H1 (cell line): ENCODE results near the gene EXOC1L. TPM values are rescaled to one million over a fixed set of nuclear protein-coding genes. Genes with fewer than 3 reads are reported as not detected.

Experiments
- CTCF ChIA-PET: fragments of 300-600 bp; sonication (Branson Sonifier 250); formaldehyde crosslinking; loops from one replicate; lab custom pipeline; 2021; ENCODE audit not compliant: partially characterized antibody; lab: Charles Lee
- POLR2A ChIA-PET: fragments of 300-600 bp; sonication (Branson Sonifier 250); formaldehyde crosslinking; loops from one replicate; lab custom pipeline; 2021; ENCODE audit warnings: inconsistent platforms; ENCODE audit not compliant: partially characterized antibody; lab: Charles Lee
- DNase-seq, 2 experiments: peaks; one replicate each; pipeline versions ENCODE4 v3.0.0 to v3.0.0-alpha.2; 2010 to 2022; ENCODE audit warnings: low spot score in 2 of 2, low read depth in 1 of 2, mixed read lengths in 1 of 2
- FAIRE-seq: peaks from 2 replicates; lab custom pipeline; 2011; peaks lifted over from hg19 to GRCh38; lab: Jason Lieb, UNC
- H2AFZ ChIP-seq: 2 replicates; pipeline ENCODE4 v1.8.1; 2012; ENCODE audit warnings: low read length, inconsistent platforms
- H2AK5ac ChIP-seq: 2 replicates; pipeline ENCODE4 v1.6.1; 2013; ENCODE audit warnings: low read depth, low read length
- H2BK120ac ChIP-seq: replicated peaks from 2 replicates; pipeline ENCODE3; 2013; ENCODE audit warnings: low read depth, low read length, inconsistent platforms
- H2BK12ac ChIP-seq: 2 replicates; pipeline ENCODE4 v1.6.1; 2013; ENCODE audit warnings: low read depth, low read length
- H2BK15ac ChIP-seq: 2 replicates; pipeline ENCODE4 v1.6.1; 2013; ENCODE audit warnings: low read length
- H2BK20ac ChIP-seq: 2 replicates; pipeline ENCODE4 v1.6.1; 2013; ENCODE audit warnings: low read length
- H2BK5ac ChIP-seq: 2 replicates; pipeline ENCODE4 v1.6.1; 2013; ENCODE audit warnings: low read depth, low read length
- H3K14ac ChIP-seq: 2 replicates; pipeline ENCODE4 v1.6.1; 2013; ENCODE audit warnings: inconsistent platforms; ENCODE audit not compliant: insufficient read length
- H3K18ac ChIP-seq: 2 replicates; pipeline ENCODE4 v1.6.1; 2013; ENCODE audit warnings: low read length; ENCODE audit errors: extremely low read depth
- H3K23ac ChIP-seq: 2 replicates; pipeline ENCODE4 v1.6.1; 2013; ENCODE audit warnings: inconsistent platforms; ENCODE audit not compliant: insufficient read length
- H3K23me2 ChIP-seq: 2 replicates; pipeline ENCODE4 v1.6.1; 2013; ENCODE audit warnings: low read depth, low read length
- H3K27ac ChIP-seq: 2 replicates; pipeline ENCODE4 v1.6.1; 2011; ENCODE audit warnings: low read depth, low read length, inconsistent platforms
- H3K27me3 ChIP-seq, 4 experiments: replicated peaks in 1 of 4; 1 replicate in 1 of 4; 2 replicates in 3 of 4; pipeline versions ENCODE4 v1.6.1 to v1.8.1; 2011 to 2013; ENCODE audit warnings: low read length in 3 of 4, mild to moderate bottlenecking in 3 of 4, inconsistent platforms in 2 of 4, mixed read lengths in 2 of 4, moderate library complexity in 1 of 4; ENCODE audit not compliant: control insufficient read depth in 3 of 4, insufficient read depth in 3 of 4; ENCODE audit errors: extremely low read depth in 1 of 4
- H3K36me3 ChIP-seq, 4 experiments: 2 replicates each; pipeline versions ENCODE4 v1.6.1 to v1.8.1; 2011 to 2013; ENCODE audit warnings: mild to moderate bottlenecking in 4 of 4, low read length in 3 of 4, moderate library complexity in 2 of 4, control low read depth in 1 of 4, inconsistent platforms in 1 of 4; ENCODE audit not compliant: insufficient read depth in 4 of 4, control insufficient read depth in 2 of 4
- H3K4ac ChIP-seq: replicated peaks from 2 replicates; pipeline ENCODE3; 2013; ENCODE audit warnings: low read length, low read depth, mixed read lengths, inconsistent platforms; ENCODE audit not compliant: insufficient read length
- H3K4me1 ChIP-seq, 4 experiments: replicated peaks in 1 of 4; 1 replicate in 1 of 4; 2 replicates in 3 of 4; pipeline versions ENCODE4 v1.6.1 to v1.8.1; 2011 to 2013; ENCODE audit warnings: low read length in 3 of 4, inconsistent platforms in 2 of 4, mixed read lengths in 1 of 4; ENCODE audit not compliant: insufficient read depth in 4 of 4, control insufficient read depth in 3 of 4
- H3K4me2 ChIP-seq, 2 experiments: 2 replicates each; pipeline versions ENCODE4 v1.6.1 to v1.8.1; 2011 to 2013; ENCODE audit warnings: low read depth in 2 of 2, low read length in 2 of 2, control low read depth in 1 of 2, inconsistent platforms in 1 of 2, mild to moderate bottlenecking in 1 of 2; ENCODE audit not compliant: insufficient read depth in 1 of 2
- H3K4me3 ChIP-seq, 4 experiments: fragments of 200-600, 300-600 bp in 1 of 4; sonication (generic), shearing (Covaris generic), sonication (Bioruptor Twin) in 1 of 4; 2 replicates each; pipeline versions ENCODE4 v1.5.1 to v1.8.1; 2011 to 2016; ENCODE audit warnings: low read length in 4 of 4, low read depth in 3 of 4, control low read depth in 2 of 4, inconsistent platforms in 2 of 4, mild to moderate bottlenecking in 2 of 4, mixed read lengths in 1 of 4, moderate library complexity in 1 of 4; ENCODE audit not compliant: insufficient read depth in 2 of 4; ENCODE audit errors: extremely low read depth in 1 of 4
- H3K56ac ChIP-seq: replicated peaks from 2 replicates; pipeline ENCODE3; 2013; ENCODE audit warnings: low read depth, mild to moderate bottlenecking, mixed read lengths, low read length, inconsistent platforms; ENCODE audit not compliant: insufficient read length
- H3K79me1 ChIP-seq: 2 replicates; pipeline ENCODE4 v1.6.1; 2013; ENCODE audit warnings: low read depth, low read length, control low read depth
- H3K79me2 ChIP-seq, 2 experiments: 2 replicates each; pipeline versions ENCODE4 v1.6.1 to v1.8.1; 2012 to 2013; ENCODE audit warnings: low read length in 2 of 2, mild to moderate bottlenecking in 2 of 2, inconsistent platforms in 1 of 2; ENCODE audit not compliant: insufficient read depth in 2 of 2, control insufficient read depth in 1 of 2
- H3K9ac ChIP-seq, 4 experiments: replicated peaks in 1 of 4; 1 replicate in 1 of 4; 2 replicates in 3 of 4; pipeline versions ENCODE4 v1.6.1 to v1.8.1; 2011 to 2013; ENCODE audit warnings: low read depth in 3 of 4, low read length in 3 of 4, control low read depth in 2 of 4, mild to moderate bottlenecking in 2 of 4, moderate library complexity in 2 of 4, inconsistent platforms in 1 of 4; ENCODE audit errors: extremely low read depth in 1 of 4
- H3K9me3 ChIP-seq, 2 experiments: 2 replicates each; pipeline versions ENCODE4 v1.6.1 to v1.8.1; 2012 to 2013; ENCODE audit warnings: mild to moderate bottlenecking in 2 of 2, moderate library complexity in 2 of 2, control low read depth in 1 of 2, inconsistent platforms in 1 of 2, low read depth in 1 of 2, low read length in 1 of 2, mixed read lengths in 1 of 2; ENCODE audit not compliant: insufficient read depth in 2 of 2
- H4K20me1 ChIP-seq, 2 experiments: replicated peaks in 1 of 2; 2 replicates each; pipeline versions ENCODE3 to v1.8.1; 2011 to 2013; ENCODE audit warnings: inconsistent platforms in 2 of 2, low read length in 2 of 2, mild to moderate bottlenecking in 1 of 2; ENCODE audit not compliant: insufficient read depth in 2 of 2, control insufficient read depth in 1 of 2
- H4K5ac ChIP-seq: 2 replicates; pipeline ENCODE4 v1.6.1; 2013; ENCODE audit warnings: low read length, low read depth, mixed read lengths, inconsistent platforms; ENCODE audit not compliant: insufficient read length
- H4K8ac ChIP-seq: 2 replicates; pipeline ENCODE4 v1.8.0; 2013; ENCODE audit warnings: mild to moderate bottlenecking, moderate library complexity, low read length, inconsistent platforms; ENCODE audit not compliant: insufficient read depth; ENCODE audit errors: extremely low read depth
- H4K91ac ChIP-seq: replicated peaks from 2 replicates; pipeline ENCODE3; 2013; ENCODE audit warnings: low read length, mixed read lengths, inconsistent platforms; ENCODE audit not compliant: insufficient read length
- CBX5 ChIP-seq: fragments of 300-800, 300-1000 bp; sonication (generic); IDR thresholded peaks from 2 replicates; pipeline ENCODE4 v1.7.1; 2016; ENCODE audit warnings: antibody characterized with exemption, low read length, low read depth
- CHD2 ChIP-seq: IDR thresholded peaks from 2 replicates; pipeline ENCODE4 v1.6.1; 2012; ENCODE audit warnings: low read length, improper control_type of control experiment
- EZH2 ChIP-seq: fragments of 200-600 bp; sonication (generic); IDR thresholded peaks from 2 replicates; pipeline ENCODE4 v1.7.1; 2012; ENCODE audit warnings: low read depth, mild to moderate bottlenecking, moderate library complexity, low read length, inconsistent platforms; ENCODE audit not compliant: severe bottlenecking
- POU5F1 ChIP-seq: IDR thresholded peaks from 2 replicates; pipeline ENCODE4 v1.6.1; 2011; ENCODE audit warnings: low read depth, mild to moderate bottlenecking, low read length, moderate library complexity
- RBBP5 ChIP-seq: IDR thresholded peaks from 2 replicates; pipeline ENCODE4 v1.7.1; 2012; ENCODE audit warnings: low read depth, mild to moderate bottlenecking, inconsistent platforms, low read length, moderate library complexity, borderline replicate concordance
- SP4 ChIP-seq: IDR thresholded peaks from 2 replicates; pipeline ENCODE4 v1.6.1; 2012; ENCODE audit warnings: low read length, inconsistent platforms
- YY1 ChIP-seq: IDR thresholded peaks from 2 replicates; pipeline ENCODE4 v1.6.1; 2011; ENCODE audit warnings: low read depth, mild to moderate bottlenecking, low read length
- polyA plus RNA-seq, 7 experiments: library from polyadenylated mRNA; depleted of rRNA in 3 of 7; stranded (reverse) in 5 of 7; unstranded in 2 of 7; fragments of >200 nt in 5 of 7; fragments of 200-250 nt in 2 of 7; gene quantifications; 1 replicate in 5 of 7; 2 replicates in 1 of 7; 4 replicates in 1 of 7; pipeline versions ENCODE4 v1.2.1 to v1.2.3, GENCODE V29; 2011 to 2013; ENCODE audit warnings: missing spikeins in 2 of 7, mixed read lengths in 2 of 7
- total RNA-seq: library from RNA; stranded (reverse); fragmentation: NEBNext Ultra II Directional; extraction: Animal tissue kit (Norgen Biotek cat#: 25700); gene quantifications from 2 replicates; pipeline ENCODE4 v1.2.1, GENCODE V29; 2021
- TF ChIP-seq, protein P1 (sequence below): IDR thresholded peaks from 2 replicates; pipeline ENCODE4 v1.6.1; 2012; ENCODE audit warnings: inconsistent platforms

The EXOC1L gene
- total and polyA plus RNA-seq, 2 of the 8 experiments (the other 6 are each of a cell fraction or from before 2014, with no cell fraction given), result 0.08 TPM; not detected in 1

GRCh38 chr4:55826986-55827385 lies 7.4 kb downstream of the EXOC1L start:
- Histone ChIP-seq H3K79me1 (no peaks in the 10 kb centered on the region), H2AK5ac (no peak overlapping the region), H4K20me1 (no peaks in the 10 kb centered on the region), H2AFZ (no peak overlapping the region), H3K27ac (no peak overlapping the region), H3K79me2 (no peaks in the 10 kb centered on the region), H4K8ac (no peak overlapping the region), H2BK15ac (no peak overlapping the region), H3K27me3 (no peaks in the 10 kb centered on the region), H3K4ac (no peak overlapping the region), H3K18ac (no peak overlapping the region), H3K4me1 (no peaks in the 10 kb centered on the region), H2BK20ac (no peak overlapping the region), H3K9me3 (no peaks in the 10 kb centered on the region), H3K56ac (no peak overlapping the region), H3K4me2 (no peak overlapping the region), H2BK5ac (no peak overlapping the region), H3K4me3 (no peak overlapping the region), H3K23ac (no peak overlapping the region), H2BK12ac (no peak overlapping the region), H3K36me3 (no peaks in the 10 kb centered on the region), H4K5ac (no peak overlapping the region), H3K9ac (no peak overlapping the region), H3K23me2 (no peaks in the 10 kb centered on the region), H4K91ac (no peak overlapping the region), H2BK120ac (no peak overlapping the region), H3K14ac (no peak overlapping the region)
- TF ChIP-seq SP4 (no peak), EZH2 (no peak), POU5F1 (no peak), YY1 (no peak), CHD2 (no peak), RBBP5 (no peak), CBX5 (no peak)
- TF ChIP-seq, protein P1, sequence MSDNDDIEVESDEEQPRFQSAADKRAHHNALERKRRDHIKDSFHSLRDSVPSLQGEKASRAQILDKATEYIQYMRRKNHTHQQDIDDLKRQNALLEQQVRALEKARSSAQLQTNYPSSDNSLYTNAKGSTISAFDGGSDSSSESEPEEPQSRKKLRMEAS, result no peak
- DNase-seq, result no peak
- ChIA-PET POLR2A (no interaction called here), CTCF (interaction anchor here (0.7 to 1.1 kb wide), 2 partner anchors 376 to 385 kb away, joined by 3 read pairs; no protein-coding TSS in a partner anchor)
- FAIRE-seq, result no peak
